HG03460 (cell line): Measurements from ENCODE around the gene DPH3.

Experiments
- ATAC-seq: cut with Tn5 transposase; IDR thresholded peaks from one replicate; pipeline ENCODE4 v1.9.1; 2021; ENCODE audit not compliant: unreplicated experiment

The DPH3 gene

GRCh38 chr3:16257309-16257708 lies 7.4 kb downstream of the DPH3 start:
- no peak for ATAC-seq

- ATAC-seq = no peak
Measured at GRCh38 chr3:16255726-16256125, 9.0 kb downstream of the DPH3 start.

- ATAC-seq = no peak
Measured at GRCh38 chr3:16255326-16255725, 9.4 kb downstream of the DPH3 start.

GRCh38 chr3:16254916-16255315 lies 9.8 kb downstream of the DPH3 start:
- ATAC-seq = no peak

GRCh38 chr3:16253601-16254000 lies 11.1 kb downstream of the DPH3 start:
- ATAC-seq = no peak

GRCh38 chr3:16252988-16253387 lies 11.8 kb downstream of the DPH3 start:
- ATAC-seq = no peak

- no peak for ATAC-seq
Measured at GRCh38 chr3:16252243-16252978, 12.3 kb downstream of the DPH3 start.

- no peak for ATAC-seq
Measured at GRCh38 chr3:16251316-16252085, 13.2 kb downstream of the DPH3 start.

- no peak for ATAC-seq
Measured at GRCh38 chr3:16249886-16250285, 14.9 kb downstream of the DPH3 start.

GRCh38 chr3:16249336-16249735 lies 15.4 kb downstream of the DPH3 start:
- ATAC-seq = no peak

- ATAC-seq = no peak
Measured at GRCh38 chr3:16248556-16248955, 16.2 kb downstream of the DPH3 start.

- ATAC-seq = peak; percentile 70
Measured at GRCh38 chr3:16247282-16248061, 17.3 kb downstream of the DPH3 start.

GRCh38 chr3:16245609-16246008 lies 19.1 kb downstream of the DPH3 start:
- no peak for ATAC-seq

GRCh38 chr3:16243706-16244490 lies 20.8 kb downstream of the DPH3 start:
- ATAC-seq = no peak

GRCh38 chr3:16242177-16242576 lies 22.6 kb downstream of the DPH3 start:
- no peak for ATAC-seq

GRCh38 chr3:16241225-16241624 lies 23.5 kb downstream of the DPH3 start:
- ATAC-seq = no peak

GRCh38 chr3:16240229-16241023 lies 24.3 kb downstream of the DPH3 start:
- no peak for ATAC-seq

GRCh38 chr3:16239780-16240179 lies 25.0 kb downstream of the DPH3 start:
- ATAC-seq = no peak

- no peak for ATAC-seq
Measured at GRCh38 chr3:16239086-16239770, 25.5 kb downstream of the DPH3 start.
